Sciatic nerve (tissue), 2 donors: ENCODE data around the gene TBC1D9B. TPM values are rescaled to one million over a fixed set of nuclear protein-coding genes. Genes with fewer than 3 reads are reported as not detected.

Source experiments
- ATAC-seq: fragments of 200-7000 bp; cut with Tn5 transposase; one replicate; pipeline ENCODE4 v1.9.1; 2020; ENCODE audit warnings: mild to moderate bottlenecking, moderate library complexity
- DNase-seq: peaks from one replicate; pipeline ENCODE4 v3.0.0-alpha.2; 2020; ENCODE audit warnings: low spot score
- intact Hi-C: fragments of 100-400 bp; cut with DNase I; formaldehyde crosslinking; loops from one replicate; pipeline ENCODE4 v1.14.2; 2022
- total RNA-seq: library from RNA; stranded (reverse); fragmentation: NEBNext Ultra II Directional; extraction: Animal tissue kit (Norgen Biotek cat#: 25700); gene quantifications from one replicate; pipeline ENCODE4 v1.2.1, GENCODE V29; 2021
- donor health status: DM: no; HTN: no; CAD: no.
- donor health status: DM: no; HTN: no; CAD: no.

Gene TBC1D9B
- total RNA-seq, 1 donor from 2014 or later = 132 TPM

GRCh38 chr5:179817470-179817840 lies 90.2 kb downstream of the TBC1D9B start:
- ATAC-seq = no peak
- intact Hi-C loops = no loop called here

GRCh38 chr5:179816796-179817469 lies 90.8 kb downstream of the TBC1D9B start:
- no peak for ATAC-seq
- intact Hi-C loops = no loop called here
- no peak for DNase-seq

More at GRCh38 chr5:179817470-179817840, 90.2 kb downstream of the TBC1D9B start:
- DNase-seq = no peak

- no peak for ATAC-seq
- intact Hi-C loops = no loop called here
- no peak for DNase-seq
Observed at GRCh38 chr5:179816401-179816795, 91.3 kb downstream of the TBC1D9B start.

GRCh38 chr5:179815491-179816249 lies 92.0 kb downstream of the TBC1D9B start:
- DNase-seq (no peak), ATAC-seq (no peak)
- intact Hi-C loops = no loop called here

- DNase-seq (no peak), ATAC-seq (no peak)
- intact Hi-C loops = no loop called here
Observed at GRCh38 chr5:179814090-179814489, 93.6 kb downstream of the TBC1D9B start.

GRCh38 chr5:179812997-179813607 lies 94.6 kb downstream of the TBC1D9B start:
- intact Hi-C loops = no loop called here
- ATAC-seq (no peak), DNase-seq (no peak)

- no peak for ATAC-seq
- intact Hi-C loops = no loop called here
- DNase-seq = no peak
Observed at GRCh38 chr5:179812135-179812825, 95.4 kb downstream of the TBC1D9B start.

Other genes with a start within 250 kb of the TBC1D9B start
- gene CBY3, start 226.9 kb downstream of the TBC1D9B start, total RNA-seq = not detected
- 542 TPM for gene CANX, start 208.9 kb downstream of the TBC1D9B start, total RNA-seq
- gene MAML1, start 175.1 kb downstream of the TBC1D9B start, total RNA-seq = 32.5 TPM
- 21.7 TPM for gene LTC4S, start 113.9 kb downstream of the TBC1D9B start, total RNA-seq
- 71.7 TPM for gene MGAT4B, start 101.0 kb downstream of the TBC1D9B start, total RNA-seq
- 365 TPM for gene SQSTM1, start 87.0 kb downstream of the TBC1D9B start, total RNA-seq
- 54.4 TPM for gene MRNIP, start 49.1 kb downstream of the TBC1D9B start, total RNA-seq
- 118 TPM for gene RNF130, start 163.9 kb upstream of the TBC1D9B start, total RNA-seq